Testis (tissue), 3 donors: ENCODE measurements around the gene NAT9. TPM values are rescaled to one million over a fixed set of nuclear protein-coding genes. Genes with fewer than 3 reads are reported as not detected.

Source experiments
- DNase-seq: peaks from one replicate; pipeline ENCODE4 v3.0.0-alpha.2; 2019
- H3K27ac ChIP-seq, 2 donors: fragments of 200-600 bp; sonication (generic); one replicate each; pipeline ENCODE4 v1.5.1; 2019
- H3K27me3 ChIP-seq: fragments of 200-600 bp; sonication (generic); one replicate; pipeline ENCODE4 v1.5.1; 2019
- H3K36me3 ChIP-seq: fragments of 200-600 bp; sonication (generic); one replicate; pipeline ENCODE4 v1.5.1; 2017; ENCODE audit warnings: low read depth; ENCODE audit errors: missing control alignments
- H3K4me1 ChIP-seq: fragments of 200-600 bp; sonication (generic); one replicate; pipeline ENCODE4 v1.5.1; 2019
- H3K4me3 ChIP-seq, 2 donors: fragments of 200-600 bp; sonication (generic); one replicate each; pipeline ENCODE4 v1.5.1; 2017 to 2019
- H3K9me3 ChIP-seq: fragments of 200-600 bp; sonication (generic); one replicate; pipeline ENCODE4 v1.5.1; 2017
- POLR2A ChIP-seq: fragments of 450-650 bp; IDR thresholded peaks from one replicate; pipeline ENCODE4 v1.6.1; 2017; ENCODE audit warnings: antibody characterized with exemption, mild to moderate bottlenecking, moderate library complexity
- WGBS, 2 donors: methylation state at CpG; one replicate each; pipeline ENCODE4 v1.1.5; 2018; 5-methylcytosine and 5-hydroxymethylcytosine counted together
- intact Hi-C: fragments of 100-400 bp; cut with DNase I; formaldehyde crosslinking; loops from one replicate; pipeline ENCODE4 v1.15.1; 2023; ENCODE audit warnings: low total_unique reads
- polyA plus RNA-seq: library from polyadenylated mRNA; stranded (reverse); fragments of 350-450 nt; fragmentation: Illumina TruSeq; extraction: RNeasy Lipid Tissue Mini Kit (QIAGEN cat#74804); gene quantifications from one replicate; pipeline ENCODE4 v1.2.3, GENCODE V29; 2014; ENCODE audit warnings: low read depth, low replicate concordance; ENCODE audit not compliant: insufficient read depth
- total RNA-seq, 2 donors: library from RNA; depleted of rRNA; stranded (reverse); fragments of >200 nt; gene quantifications; one replicate each; pipeline ENCODE4 v1.2.3, GENCODE V29; 2016
- TF ChIP-seq, protein P1 (sequence below), 3 experiments: fragments of 450-650 bp in 2 of 3; fragments of 200-600 bp in 1 of 3; sonication (generic) in 1 of 3; IDR thresholded peaks; one replicate each; pipeline ENCODE4 v1.5.1; 2016 to 2019; ENCODE audit warnings: antibody characterized with exemption in 3 of 3, mild to moderate bottlenecking in 2 of 3, moderate library complexity in 1 of 3

Gene NAT9
- total and polyA plus RNA-seq, 3 donors from 2014 or later: 43.8 to 51.3 (median 45.6) TPM

DNA sequence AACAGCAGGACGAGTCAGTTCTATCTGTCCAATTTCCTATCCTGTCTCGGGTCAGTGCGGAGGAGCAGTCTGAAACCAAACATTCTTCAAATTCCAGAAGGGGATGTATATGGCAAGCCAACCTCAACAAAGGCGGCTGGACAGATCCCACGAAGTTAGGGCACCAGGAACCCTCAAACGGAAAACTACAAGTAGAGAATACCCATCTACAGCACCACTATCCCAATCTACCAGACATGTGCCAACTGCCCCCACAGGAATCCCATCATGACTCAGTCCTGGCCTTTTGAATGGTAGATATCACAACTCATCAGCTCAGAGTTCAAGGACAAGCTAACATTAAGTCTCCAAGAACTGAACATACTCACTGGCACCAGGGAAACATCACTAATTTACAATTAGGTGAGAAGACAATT, 2.3 kb downstream of the NAT9 start:
- intact Hi-C loops: no loop called here
- DNase-seq: no peak
- 36 to 37% methylated on average over 6 of the region's 6 CpGs for WGBS, 2 donors
- no peak for TF ChIP-seq POLR2A
- TF ChIP-seq, protein P1, sequence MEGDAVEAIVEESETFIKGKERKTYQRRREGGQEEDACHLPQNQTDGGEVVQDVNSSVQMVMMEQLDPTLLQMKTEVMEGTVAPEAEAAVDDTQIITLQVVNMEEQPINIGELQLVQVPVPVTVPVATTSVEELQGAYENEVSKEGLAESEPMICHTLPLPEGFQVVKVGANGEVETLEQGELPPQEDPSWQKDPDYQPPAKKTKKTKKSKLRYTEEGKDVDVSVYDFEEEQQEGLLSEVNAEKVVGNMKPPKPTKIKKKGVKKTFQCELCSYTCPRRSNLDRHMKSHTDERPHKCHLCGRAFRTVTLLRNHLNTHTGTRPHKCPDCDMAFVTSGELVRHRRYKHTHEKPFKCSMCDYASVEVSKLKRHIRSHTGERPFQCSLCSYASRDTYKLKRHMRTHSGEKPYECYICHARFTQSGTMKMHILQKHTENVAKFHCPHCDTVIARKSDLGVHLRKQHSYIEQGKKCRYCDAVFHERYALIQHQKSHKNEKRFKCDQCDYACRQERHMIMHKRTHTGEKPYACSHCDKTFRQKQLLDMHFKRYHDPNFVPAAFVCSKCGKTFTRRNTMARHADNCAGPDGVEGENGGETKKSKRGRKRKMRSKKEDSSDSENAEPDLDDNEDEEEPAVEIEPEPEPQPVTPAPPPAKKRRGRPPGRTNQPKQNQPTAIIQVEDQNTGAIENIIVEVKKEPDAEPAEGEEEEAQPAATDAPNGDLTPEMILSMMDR (IDR thresholded peaks at IDR 0.05): no peak
- Histone ChIP-seq H3K4me1 (peaks cover 20% of the 10 kb centered on the region), H3K4me3 (no peak overlapping the region), H3K9me3 (no peaks in the 10 kb centered on the region), H3K36me3 (no peaks in the 10 kb centered on the region), H3K27me3 (no peaks in the 10 kb centered on the region), H3K27ac (no peak overlapping the region)

DNA sequence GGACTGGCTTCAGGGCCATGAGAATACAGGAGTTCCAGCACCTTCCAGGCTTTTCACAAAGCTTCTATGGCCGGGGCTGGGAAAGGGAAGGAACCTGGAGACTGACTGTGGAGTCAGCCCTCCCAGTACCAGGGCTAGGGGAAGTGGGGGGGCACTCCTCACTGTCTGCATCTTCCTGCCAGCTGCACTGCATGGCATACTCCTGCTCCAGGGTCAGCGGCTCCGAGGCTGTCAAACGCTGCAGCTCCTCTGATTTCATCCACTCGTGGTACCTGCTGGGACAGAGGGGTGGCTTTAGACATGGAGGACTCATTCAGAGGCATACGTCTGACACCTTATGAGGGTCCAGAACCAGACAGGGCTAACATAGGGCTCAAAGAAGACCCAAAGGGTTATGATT, 2.7 kb downstream of the NAT9 start:
- no peak for DNase-seq
- Histone ChIP-seq H3K27me3 (no peaks in the 10 kb centered on the region), H3K4me3 (no peak overlapping the region), H3K27ac (no peak overlapping the region), H3K9me3 (no peaks in the 10 kb centered on the region), H3K36me3 (no peaks in the 10 kb centered on the region), H3K4me1 (peaks cover 20% of the 10 kb centered on the region)
- 57 to 61% methylated on average over 4 to 6 of the region's 6 CpGs for WGBS, 2 donors
- no peak for TF ChIP-seq POLR2A
- TF ChIP-seq, protein P1 (IDR thresholded peaks at IDR 0.05): no peak
- intact Hi-C loops: no loop called here

DNA sequence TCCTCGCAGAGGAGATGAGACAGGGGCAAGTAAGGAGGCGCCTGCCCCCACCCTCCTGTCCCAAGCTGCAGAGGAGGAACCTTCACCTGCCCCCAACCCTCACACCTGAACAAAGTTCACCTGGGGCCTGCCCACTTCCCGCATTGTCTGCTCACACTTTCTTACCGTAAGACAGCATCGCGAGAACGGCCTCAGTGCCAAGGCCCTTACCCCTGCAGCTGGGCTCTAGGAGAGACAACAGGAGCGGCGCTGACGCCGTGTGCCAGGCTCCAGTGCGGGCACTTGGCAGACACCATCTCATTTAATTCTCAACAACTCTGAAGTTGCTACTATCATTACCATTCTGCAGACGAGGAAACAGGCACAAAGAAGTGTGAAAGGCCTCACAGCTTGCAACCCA, 4.1 kb downstream of the NAT9 start:
- Histone ChIP-seq H3K9me3 (no peaks in the 10 kb centered on the region), H3K4me1 (peaks cover 23% of the 10 kb centered on the region), H3K36me3 (no peaks in the 10 kb centered on the region), H3K27ac (no peak overlapping the region), H3K4me3 (no peak overlapping the region), H3K27me3 (no peaks in the 10 kb centered on the region)
- TF ChIP-seq, protein P1 (IDR thresholded peaks at IDR 0.05): no peak
- no peak for TF ChIP-seq POLR2A
- DNase-seq: no peak
- intact Hi-C loops: no loop called here
- WGBS, 2 donors: 91 to 93% methylated on average over 11 to 13 of the region's 13 CpGs

DNA sequence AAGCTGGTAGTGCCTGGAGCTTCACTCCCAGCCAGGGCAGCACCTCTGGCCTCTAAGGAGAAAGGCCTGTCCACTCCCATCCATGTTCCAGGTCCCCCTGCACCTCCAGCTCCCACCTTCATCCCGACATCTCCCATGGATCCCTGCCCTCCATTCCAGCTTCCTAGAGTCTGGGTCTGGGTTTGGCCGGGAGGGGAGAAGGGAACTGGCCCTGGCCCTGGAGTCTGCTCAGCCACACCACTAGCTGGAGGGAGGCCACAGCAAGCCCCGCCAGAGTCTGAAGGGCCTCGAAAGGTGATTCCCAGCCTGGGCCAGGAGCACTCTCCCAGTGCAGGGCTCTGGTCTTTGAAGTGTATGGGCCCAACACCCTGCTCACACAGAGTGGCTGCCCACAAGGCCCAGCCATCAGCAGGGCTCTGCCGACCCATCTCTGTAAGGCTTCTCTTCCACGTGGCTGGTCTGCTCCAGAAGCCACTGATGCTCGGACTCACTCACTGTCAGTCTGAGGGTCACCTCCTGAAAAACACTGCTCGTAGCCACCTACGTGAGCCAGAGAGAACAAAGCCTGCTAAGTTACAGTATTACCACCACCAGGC, 4.7 kb downstream of the NAT9 start:
- Histone ChIP-seq H3K4me3 (no peak overlapping the region), H3K9me3 (no peaks in the 10 kb centered on the region), H3K27me3 (no peaks in the 10 kb centered on the region), H3K4me1 (peaks cover 19% of the 10 kb centered on the region), H3K27ac (no peak overlapping the region), H3K36me3 (no peaks in the 10 kb centered on the region)
- TF ChIP-seq, protein P1 (IDR thresholded peaks at IDR 0.05): no peak
- no peak for TF ChIP-seq POLR2A
- 69 to 84% methylated on average over 5 to 9 of the region's 9 CpGs for WGBS, 2 donors
- DNase-seq: no peak
- intact Hi-C loops: no loop called here
